ENCODE measurements around the gene DOCK6. TPM values are rescaled to one million over a fixed set of nuclear protein-coding genes. Genes with fewer than 3 reads are reported as not detected.

The DOCK6 gene
- total RNA-seq, 1 donor from 2014 or later: 43.6 TPM

DNA sequence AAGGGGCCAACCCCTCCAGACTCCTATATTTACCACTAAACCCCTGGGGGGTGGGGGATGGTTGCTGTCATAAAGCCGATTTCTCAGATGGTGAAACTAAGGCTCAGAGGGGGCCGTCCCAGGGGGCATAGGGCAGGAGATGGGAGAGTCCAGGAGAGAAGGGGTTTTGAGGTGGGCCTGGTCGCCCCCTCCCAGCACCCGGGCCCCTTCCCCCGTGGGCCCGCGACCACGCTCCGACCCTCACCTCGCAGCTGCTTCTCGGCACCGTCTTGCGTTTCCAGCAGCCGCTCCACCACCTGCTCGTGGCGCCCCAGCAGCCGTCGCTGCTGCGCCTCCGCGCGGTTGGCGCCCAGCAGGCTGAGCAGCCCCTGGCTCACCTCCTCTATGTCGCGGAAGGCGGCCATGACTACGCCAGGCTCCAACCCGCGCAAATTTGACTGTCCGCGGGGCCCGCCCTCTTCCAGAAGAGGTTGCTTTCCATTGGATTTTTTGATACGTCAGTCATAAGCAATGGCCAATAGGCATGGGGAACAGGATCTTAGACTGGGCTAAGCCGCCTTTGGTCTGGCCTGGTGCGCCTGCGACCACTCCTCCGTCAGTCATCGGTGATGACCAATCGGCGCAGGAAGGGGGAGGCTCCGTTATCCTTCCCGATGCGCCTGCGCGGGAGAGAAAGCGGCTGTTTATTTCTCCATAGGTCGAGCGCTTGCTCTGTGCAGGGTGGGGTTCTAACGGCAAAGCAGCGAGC is 106.8 kb downstream of the DOCK6 start, which contains the start of gene SPC24:
SPC24 (minus strand) TSS at position 410 of the 748 bp plus-strand sequence; CDS start at position 404, 6 bp downstream.
- TF ChIP-seq, protein P1, sequence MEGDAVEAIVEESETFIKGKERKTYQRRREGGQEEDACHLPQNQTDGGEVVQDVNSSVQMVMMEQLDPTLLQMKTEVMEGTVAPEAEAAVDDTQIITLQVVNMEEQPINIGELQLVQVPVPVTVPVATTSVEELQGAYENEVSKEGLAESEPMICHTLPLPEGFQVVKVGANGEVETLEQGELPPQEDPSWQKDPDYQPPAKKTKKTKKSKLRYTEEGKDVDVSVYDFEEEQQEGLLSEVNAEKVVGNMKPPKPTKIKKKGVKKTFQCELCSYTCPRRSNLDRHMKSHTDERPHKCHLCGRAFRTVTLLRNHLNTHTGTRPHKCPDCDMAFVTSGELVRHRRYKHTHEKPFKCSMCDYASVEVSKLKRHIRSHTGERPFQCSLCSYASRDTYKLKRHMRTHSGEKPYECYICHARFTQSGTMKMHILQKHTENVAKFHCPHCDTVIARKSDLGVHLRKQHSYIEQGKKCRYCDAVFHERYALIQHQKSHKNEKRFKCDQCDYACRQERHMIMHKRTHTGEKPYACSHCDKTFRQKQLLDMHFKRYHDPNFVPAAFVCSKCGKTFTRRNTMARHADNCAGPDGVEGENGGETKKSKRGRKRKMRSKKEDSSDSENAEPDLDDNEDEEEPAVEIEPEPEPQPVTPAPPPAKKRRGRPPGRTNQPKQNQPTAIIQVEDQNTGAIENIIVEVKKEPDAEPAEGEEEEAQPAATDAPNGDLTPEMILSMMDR (conservative IDR thresholded peaks at IDR 0.05): no peak
- H3K27me3 Mint-ChIP-seq: no peaks in the 10 kb centered on the region
- H3K36me3 Mint-ChIP-seq: no peaks in the 10 kb centered on the region
- H3K4me1 Mint-ChIP-seq (ENCODE audit: unreplicated experiment): peaks cover 18% of the 10 kb centered on the region
- DNase-seq (ENCODE audit: extremely low spot score, unreplicated experiment): peak; percentile 96
- H3K4me3 Mint-ChIP-seq: peak within 1 kb of the TSS; percentile 87
- H3K27ac Mint-ChIP-seq: peak within 1 kb of the TSS; percentile 75
- H3K9me3 Mint-ChIP-seq: no peaks in the 10 kb centered on the region

DNA sequence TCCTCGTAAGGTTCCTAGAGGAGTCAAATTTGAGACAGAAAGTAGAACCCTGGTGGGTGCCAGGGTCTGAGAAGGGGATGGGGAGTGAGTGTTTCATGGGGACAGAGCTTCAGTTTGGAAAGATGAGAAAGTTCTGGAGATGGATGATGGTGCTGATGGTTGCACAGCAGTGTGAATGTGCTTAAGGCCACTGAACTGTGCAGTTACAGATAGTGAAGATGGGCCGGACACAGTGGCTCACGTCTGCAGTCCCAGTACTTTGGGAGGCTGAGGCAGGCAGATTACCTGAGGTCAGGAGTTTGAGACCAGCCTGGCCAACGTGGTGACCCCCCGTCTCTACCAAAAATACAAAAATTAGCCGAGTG is 107.7 kb downstream of the DOCK6 start:
- TF ChIP-seq, protein P1 (conservative IDR thresholded peaks at IDR 0.05): no peak
- Mint-ChIP-seq H3K9me3 (no peaks in the 10 kb centered on the region), H3K27ac (peak overlapping the region; percentile 19), H3K4me1 (ENCODE audit: unreplicated experiment) (peaks cover 14% of the 10 kb centered on the region), H3K27me3 (no peaks in the 10 kb centered on the region), H3K4me3 (peak overlapping the region; percentile 87), H3K36me3 (no peaks in the 10 kb centered on the region)
- DNase-seq (ENCODE audit: extremely low spot score, unreplicated experiment): no peak

DNA sequence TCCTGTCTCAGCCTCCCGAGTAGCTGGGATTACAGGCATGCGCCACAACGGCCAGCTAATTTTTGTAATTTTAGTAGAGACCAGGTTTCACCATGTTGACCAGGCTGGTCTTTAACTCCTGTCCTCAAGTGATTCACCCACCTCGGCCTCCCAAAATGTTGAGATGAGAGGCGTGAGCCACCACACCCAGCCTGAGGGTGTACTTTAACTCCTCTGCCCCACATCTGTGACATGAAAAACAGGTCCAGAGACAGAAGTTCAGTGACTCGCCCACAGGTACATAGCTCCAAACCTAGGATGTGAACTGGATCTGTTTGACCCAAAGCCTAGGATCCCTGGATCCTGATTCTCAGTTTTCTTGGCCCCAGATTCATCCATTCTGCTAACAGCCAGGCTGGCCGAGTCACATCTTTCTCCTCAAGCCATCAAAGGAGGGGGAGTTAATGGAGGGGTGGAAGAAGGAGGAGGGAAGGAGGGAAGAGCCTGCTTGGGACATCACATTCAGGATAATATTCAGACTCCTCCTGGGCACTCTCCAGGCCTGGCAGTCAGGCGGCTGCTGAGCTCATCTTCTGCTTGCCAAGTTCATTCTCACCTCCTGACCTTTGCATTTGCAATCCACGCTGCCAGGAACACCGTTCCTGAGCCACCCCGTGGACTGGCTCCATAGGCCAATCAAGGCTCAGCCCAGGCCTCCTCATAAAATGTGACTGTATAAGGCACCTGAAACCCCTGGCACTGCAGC is 109.8 kb downstream of the DOCK6 start:
- TF ChIP-seq, protein P1 (conservative IDR thresholded peaks at IDR 0.05): no peak
- H3K36me3 Mint-ChIP-seq: no peaks in the 10 kb centered on the region
- no peaks in the 10 kb centered on the region for H3K9me3 Mint-ChIP-seq
- DNase-seq (ENCODE audit: extremely low spot score, unreplicated experiment): no peak
- peak overlapping the region; percentile 30 for H3K27ac Mint-ChIP-seq
- H3K27me3 Mint-ChIP-seq: no peaks in the 10 kb centered on the region
- peak overlapping the region; percentile 21 for H3K4me3 Mint-ChIP-seq
- H3K4me1 Mint-ChIP-seq (ENCODE audit: unreplicated experiment): peaks cover 14% of the 10 kb centered on the region

DNA sequence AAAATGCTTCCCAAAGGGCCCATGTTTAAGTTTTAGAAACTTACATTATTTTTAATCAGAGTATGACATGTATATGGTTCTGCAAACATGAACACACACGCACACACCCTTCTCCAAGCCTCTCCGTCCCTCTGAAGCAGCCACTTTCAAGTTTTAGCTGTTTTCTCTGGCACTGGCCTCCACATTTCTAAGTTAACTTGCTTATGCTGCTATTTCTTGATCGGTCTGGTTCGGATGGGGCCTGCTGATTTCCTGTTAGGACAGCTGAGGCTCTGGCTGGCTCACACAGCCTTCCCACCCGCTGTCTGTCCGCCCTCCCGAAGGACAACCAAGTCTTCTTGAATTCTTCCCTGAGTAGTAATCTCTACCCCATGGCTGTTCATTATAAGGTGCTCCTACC is 111.1 kb downstream of the DOCK6 start:
- no peak overlapping the region for H3K27ac Mint-ChIP-seq
- no peaks in the 10 kb centered on the region for H3K27me3 Mint-ChIP-seq
- peaks cover 14% of the 10 kb centered on the region for H3K4me1 Mint-ChIP-seq (ENCODE audit: unreplicated experiment)
- peaks cover under 1% of the 10 kb centered on the region for H3K36me3 Mint-ChIP-seq
- no peak for DNase-seq (ENCODE audit: extremely low spot score, unreplicated experiment)
- TF ChIP-seq, protein P1 (conservative IDR thresholded peaks at IDR 0.05): no peak
- no peaks in the 10 kb centered on the region for H3K9me3 Mint-ChIP-seq
- no peak overlapping the region for H3K4me3 Mint-ChIP-seq

Other genes starting within 250 kb of the DOCK6 start
- 67.4 and 103 TPM in 2 replicates for gene LDLR, start 173.1 kb downstream of the DOCK6 start, total RNA-seq (ENCODE audit: low replicate concordance)
- 15.0 and 43.2 TPM in 2 replicates for gene SPC24, start 106.7 kb downstream of the DOCK6 start, total RNA-seq (ENCODE audit: low replicate concordance)
- 17.6 and 55.3 TPM in 2 replicates for gene KANK2, start 65.0 kb downstream of the DOCK6 start, total RNA-seq (ENCODE audit: low replicate concordance)
- gene ANGPTL8, start 22.9 kb downstream of the DOCK6 start, total RNA-seq (ENCODE audit: low replicate concordance): not detected in 2 replicates
- not detected in 2 replicates for gene TSPAN16, start 33.6 kb upstream of the DOCK6 start, total RNA-seq (ENCODE audit: low replicate concordance)
- gene RAB3D, start 77.1 kb upstream of the DOCK6 start, total RNA-seq (ENCODE audit: low replicate concordance): 45.3 and 77.5 TPM in 2 replicates
- gene TMEM205, start 83.7 kb upstream of the DOCK6 start, total RNA-seq (ENCODE audit: low replicate concordance): 58.6 and 68.3 TPM in 2 replicates
- gene CCDC159, start 84.0 kb upstream of the DOCK6 start, total RNA-seq (ENCODE audit: low replicate concordance): 9.6 and 12.1 TPM in 2 replicates
- gene PLPPR2, start 92.9 kb upstream of the DOCK6 start, total RNA-seq (ENCODE audit: low replicate concordance): 11.1 and 15.9 TPM in 2 replicates
- 2.7 and 4.3 TPM in 2 replicates for gene SWSAP1, start 112.1 kb upstream of the DOCK6 start, total RNA-seq (ENCODE audit: low replicate concordance)
- gene EPOR, start 121.8 kb upstream of the DOCK6 start, total RNA-seq (ENCODE audit: low replicate concordance): 9.2 and 11.4 TPM in 2 replicates
- gene RGL3, start 156.8 kb upstream of the DOCK6 start, total RNA-seq (ENCODE audit: low replicate concordance): 44.8 and 49.6 TPM in 2 replicates
- 1.0 and 2.2 TPM in 2 replicates for gene ODAD3, start 172.6 kb upstream of the DOCK6 start, total RNA-seq (ENCODE audit: low replicate concordance)
- gene PRKCSH, start 173.1 kb upstream of the DOCK6 start, total RNA-seq (ENCODE audit: low replicate concordance): 342 and 403 TPM in 2 replicates
- 1.7 and 3.3 TPM in 2 replicates for gene ELAVL3, start 218.5 kb upstream of the DOCK6 start, total RNA-seq (ENCODE audit: low replicate concordance)
- gene ZNF653, start 243.3 kb upstream of the DOCK6 start, total RNA-seq (ENCODE audit: low replicate concordance): 11.5 and 13.4 TPM in 2 replicates

Measured in type B pancreatic cell (in vitro differentiated cells).